Measurements from ENCODE around the gene DACH1.
"Not testable (repeated sequence)": the region's sequence is repeated elsewhere in the genome, so short reads cannot be mapped to it uniquely, and the experiment has no call there.

Gene DACH1

GRCh38 chr13:71827241-71827640 lies 39.8 kb downstream of the DACH1 start:
- DNase-seq = no peak

GRCh38 chr13:71820699-71821098 lies 46.3 kb downstream of the DACH1 start:
- no peak for DNase-seq

- DNase-seq = no peak
These were observed 49.7 kb downstream of the DACH1 start for GRCh38 chr13:71817335-71817734.

- DNase-seq = no peak
These were observed 52.1 kb downstream of the DACH1 start for GRCh38 chr13:71814806-71815360.

- no peak for DNase-seq
These were observed 53.8 kb downstream of the DACH1 start for GRCh38 chr13:71813187-71813586.

- DNase-seq = no peak
These were observed 55.7 kb downstream of the DACH1 start for GRCh38 chr13:71811344-71811743.

GRCh38 chr13:71808708-71809107 lies 58.3 kb downstream of the DACH1 start:
- DNase-seq = no peak

- no peak for DNase-seq
These were observed 60.1 kb downstream of the DACH1 start for GRCh38 chr13:71806886-71807285.

- no peak for DNase-seq
These were observed 63.9 kb downstream of the DACH1 start for GRCh38 chr13:71803066-71803465.

- DNase-seq = peak; percentile 50
These were observed 65.2 kb downstream of the DACH1 start for GRCh38 chr13:71801781-71802180.

- DNase-seq = no peak
These were observed 65.7 kb downstream of the DACH1 start for GRCh38 chr13:71801165-71801760.

- DNase-seq = no peak
These were observed 67.7 kb downstream of the DACH1 start for GRCh38 chr13:71799324-71799723.

GRCh38 chr13:71798707-71799106 lies 68.3 kb downstream of the DACH1 start:
- DNase-seq = no peak

- DNase-seq = peak; percentile 72
These were observed 69.5 kb downstream of the DACH1 start for GRCh38 chr13:71797517-71797916.

- DNase-seq = no peak
These were observed 77.2 kb downstream of the DACH1 start for GRCh38 chr13:71789693-71790329.

- DNase-seq = no peak
These were observed 78.0 kb downstream of the DACH1 start for GRCh38 chr13:71789037-71789436.

GRCh38 chr13:71787414-71787813 lies 79.6 kb downstream of the DACH1 start:
- no peak for DNase-seq

- DNase-seq = no peak
These were observed 80.1 kb downstream of the DACH1 start for GRCh38 chr13:71786875-71787274.

- DNase-seq = no peak
These were observed 81.6 kb downstream of the DACH1 start for GRCh38 chr13:71785361-71785760.

- DNase-seq = no peak
These were observed 86.5 kb downstream of the DACH1 start for GRCh38 chr13:71780546-71780945.

GRCh38 chr13:71778998-71779397 lies 88.0 kb downstream of the DACH1 start:
- not testable (repeated sequence) for DNase-seq

- no peak for DNase-seq
These were observed 91.0 kb downstream of the DACH1 start for GRCh38 chr13:71775966-71776365.

GRCh38 chr13:71774863-71775262 lies 92.1 kb downstream of the DACH1 start:
- no peak for DNase-seq

GRCh38 chr13:71773531-71773930 lies 93.5 kb downstream of the DACH1 start:
- no peak for DNase-seq

- no peak for DNase-seq
These were observed 94.6 kb downstream of the DACH1 start for GRCh38 chr13:71772361-71772760.

All from NCI-H446 treated with DMSO at 0.1 percent for 48 hours (cell line).